Ishikawa (cell line): Measurements from ENCODE around the gene RASGRP4.

Experiments used
- CEBPB ChIP-seq: IDR thresholded peaks from 2 replicates; pipeline ENCODE4 v1.6.1; 2012
- MAX ChIP-seq: IDR thresholded peaks from 2 replicates; pipeline ENCODE4 v1.6.1; 2012
- REST ChIP-seq: IDR thresholded peaks from 2 replicates; pipeline ENCODE4 v1.6.1; 2012; ENCODE audit warnings: low read depth, mild to moderate bottlenecking
- TAF1 ChIP-seq: IDR thresholded peaks from 2 replicates; pipeline ENCODE4 v1.6.1; 2012; ENCODE audit warnings: low read depth, mild to moderate bottlenecking
- YY1 ChIP-seq: IDR thresholded peaks from 2 replicates; pipeline ENCODE4 v1.6.1; 2012; ENCODE audit warnings: low read depth

- TF ChIP-seq TAF1, result no peak
- no peak for TF ChIP-seq CEBPB
- TF ChIP-seq MAX, result no peak
- TF ChIP-seq YY1, result no peak
- no peak for TF ChIP-seq REST
Observed at GRCh38 chr19:38475176-38475575, 49.2 kb upstream of the RASGRP4 start.
